CD4-positive, CD25-positive, alpha-beta regulatory T cell (primary cell): ENCODE measurements around the gene ZNF423. TPM values are rescaled to one million over a fixed set of nuclear protein-coding genes. Genes with fewer than 3 reads are reported as not detected.

ENCODE experiments used
- ATAC-seq, 2 donors: fragments of 150-1000 bp; cut with Tn5 transposase; one replicate each; pipeline ENCODE4 v1.10.0; 2021; ENCODE audit warnings: low read depth in 2 of 2, moderate number of reproducible peaks in 2 of 2, moderate library complexity in 1 of 2
- DNase-seq, 3 donors: peaks; one replicate each; pipeline versions ENCODE4 v3.0.0 to v3.0.0-alpha.2; 2012 to 2022; ENCODE audit warnings: mixed read lengths in 1 of 3
- H3K27ac ChIP-seq: one replicate; pipeline ENCODE4 v1.7.0; 2013; ENCODE audit warnings: mild to moderate bottlenecking, low read length; ENCODE audit not compliant: insufficient read depth, poor library complexity, severe bottlenecking
- H3K27me3 ChIP-seq: one replicate; pipeline ENCODE4 v1.7.0; 2013; ENCODE audit warnings: low read length; ENCODE audit not compliant: control insufficient read depth, insufficient read depth
- H3K36me3 ChIP-seq: one replicate; pipeline ENCODE4 v1.7.0; 2013; ENCODE audit warnings: mild to moderate bottlenecking, low read length, moderate library complexity; ENCODE audit not compliant: control insufficient read depth, insufficient read depth
- H3K4me1 ChIP-seq: 2 replicates; pipeline ENCODE4 v1.7.0; 2013; ENCODE audit warnings: mild to moderate bottlenecking, low read length; ENCODE audit not compliant: insufficient read depth, control insufficient read depth, poor library complexity, severe bottlenecking
- H3K4me3 ChIP-seq: one replicate; pipeline ENCODE4 v1.7.0; 2013; ENCODE audit warnings: low read depth, mild to moderate bottlenecking, low read length, moderate library complexity
- H3K9me3 ChIP-seq, 2 experiments: 1 replicate in 1 of 2; 2 replicates in 1 of 2; pipeline ENCODE4 v1.7.0; 2013; ENCODE audit warnings: low read length in 2 of 2, mild to moderate bottlenecking in 1 of 2, moderate library complexity in 1 of 2; ENCODE audit not compliant: control insufficient read depth in 2 of 2
- H3K27ac Mint-ChIP-seq, 3 donors: one replicate each; pipeline ENCODE4 v1.8.0; 2020 to 2022; ENCODE audit warnings: mild to moderate bottlenecking in 3 of 3, mixed read lengths in 3 of 3, moderate library complexity in 2 of 3
- H3K27me3 Mint-ChIP-seq: one replicate; pipeline ENCODE4 v1.8.0; 2022; ENCODE audit warnings: mild to moderate bottlenecking, mixed read lengths
- H3K36me3 Mint-ChIP-seq: one replicate; pipeline ENCODE4 v1.8.0; 2020; ENCODE audit warnings: mixed read lengths
- H3K4me1 Mint-ChIP-seq, 4 donors: one replicate each; pipeline ENCODE4 v1.8.0; 2020 to 2022; ENCODE audit warnings: mixed read lengths in 4 of 4, mild to moderate bottlenecking in 1 of 4
- H3K4me3 Mint-ChIP-seq, 4 donors: one replicate each; pipeline ENCODE4 v1.8.0; 2020 to 2022; ENCODE audit warnings: mild to moderate bottlenecking in 4 of 4, mixed read lengths in 4 of 4, moderate library complexity in 3 of 4
- H3K9me3 Mint-ChIP-seq, 7 donors: one replicate each; pipeline ENCODE4 v1.8.0; 2020 to 2022; ENCODE audit warnings: mixed read lengths in 7 of 7, mild to moderate bottlenecking in 3 of 7, moderate library complexity in 2 of 7
- polyA plus RNA-seq, 4 donors: library from polyadenylated mRNA; unstranded; fragments of 300-500 nt; fragmentation: Illumina TruSeq; gene quantifications; one replicate each; pipeline ENCODE4 v1.2.3, GENCODE V29; 2021
- total RNA-seq: library from RNA; stranded (reverse); gene quantifications from one replicate; pipeline ENCODE4 v1.2.3, GENCODE V29; 2022

ZNF423 gene
- total and polyA plus RNA-seq, 5 donors from 2014 or later, result 0.05 TPM; not detected in 4

- no peak overlapping the region for H3K4me3 ChIP-seq
- Mint-ChIP-seq H3K9me3 (peaks cover 0 to 2% (median 0%) of the 10 kb centered on the region in 7 donors), H3K4me1 (no peaks in the 10 kb centered on the region), H3K27me3 (no peaks in the 10 kb centered on the region), H3K36me3 (no peaks in the 10 kb centered on the region), H3K4me3 (no peak overlapping the region), H3K27ac (no peak overlapping the region)
- DNase-seq (no peak), ATAC-seq (no peak)
- no peaks in the 10 kb centered on the region for H3K36me3 ChIP-seq
- no peaks in the 10 kb centered on the region for H3K4me1 ChIP-seq
- H3K27me3 ChIP-seq, result no peaks in the 10 kb centered on the region
- no peak overlapping the region for H3K27ac ChIP-seq
- H3K9me3 ChIP-seq, result no peaks in the 10 kb centered on the region
Observed at GRCh38 chr16:49625311-49626065, 230.4 kb downstream of the ZNF423 start.

- ATAC-seq, result no peak
- Mint-ChIP-seq H3K9me3 (peaks cover 0 to 2% (median 0%) of the 10 kb centered on the region in 7 donors), H3K27me3 (no peaks in the 10 kb centered on the region)
Observed at GRCh38 chr16:49623501-49624266, 232.2 kb downstream of the ZNF423 start.

GRCh38 chr16:49622421-49623402 is 233.2 kb downstream of the ZNF423 start:
- no peak overlapping the region for H3K4me3 Mint-ChIP-seq

More at GRCh38 chr16:49623501-49624266, 232.2 kb downstream of the ZNF423 start:
- no peaks in the 10 kb centered on the region for H3K36me3 Mint-ChIP-seq
- no peaks in the 10 kb centered on the region for H3K4me1 ChIP-seq
- no peak overlapping the region for H3K4me3 Mint-ChIP-seq
- no peaks in the 10 kb centered on the region for H3K27me3 ChIP-seq
- DNase-seq, result no peak
- H3K9me3 ChIP-seq, result no peaks in the 10 kb centered on the region
- no peak overlapping the region for H3K27ac ChIP-seq
- H3K4me1 Mint-ChIP-seq, result no peaks in the 10 kb centered on the region
- H3K36me3 ChIP-seq, result no peaks in the 10 kb centered on the region
- H3K27ac Mint-ChIP-seq, result no peak overlapping the region
- no peak overlapping the region for H3K4me3 ChIP-seq

GRCh38 chr16:49622084-49622390 is 233.9 kb downstream of the ZNF423 start:
- no peaks in the 10 kb centered on the region for H3K36me3 Mint-ChIP-seq
- Histone ChIP-seq H3K9me3 (no peaks in the 10 kb centered on the region), H3K27me3 (no peaks in the 10 kb centered on the region), H3K4me1 (no peaks in the 10 kb centered on the region), H3K36me3 (no peaks in the 10 kb centered on the region), H3K27ac (no peak overlapping the region), H3K4me3 (no peak overlapping the region)
- H3K4me1 Mint-ChIP-seq, result no peaks in the 10 kb centered on the region
- no peak overlapping the region for H3K27ac Mint-ChIP-seq
- H3K27me3 Mint-ChIP-seq, result no peaks in the 10 kb centered on the region
- H3K4me3 Mint-ChIP-seq, result no peak overlapping the region
- H3K9me3 Mint-ChIP-seq, result peaks cover 0 to 2% (median 0%) of the 10 kb centered on the region in 7 donors
- DNase-seq (no peak), ATAC-seq (no peak)

More at GRCh38 chr16:49622421-49623402, 233.2 kb downstream of the ZNF423 start:
- no peak overlapping the region for H3K27ac ChIP-seq
- H3K36me3 ChIP-seq, result no peaks in the 10 kb centered on the region
- ATAC-seq (no peak), DNase-seq (no peak)
- H3K4me1 ChIP-seq, result no peaks in the 10 kb centered on the region
- Mint-ChIP-seq H3K4me1 (no peaks in the 10 kb centered on the region), H3K27me3 (no peaks in the 10 kb centered on the region), H3K27ac (no peak overlapping the region), H3K9me3 (peaks cover 0 to 2% (median 0%) of the 10 kb centered on the region in 7 donors), H3K36me3 (no peaks in the 10 kb centered on the region)
- no peaks in the 10 kb centered on the region for H3K9me3 ChIP-seq
- H3K4me3 ChIP-seq, result no peak overlapping the region
- H3K27me3 ChIP-seq, result no peaks in the 10 kb centered on the region

- Histone ChIP-seq H3K36me3 (no peaks in the 10 kb centered on the region), H3K27me3 (no peaks in the 10 kb centered on the region), H3K4me3 (no peak overlapping the region), H3K27ac (no peak overlapping the region), H3K9me3 (no peaks in the 10 kb centered on the region), H3K4me1 (no peaks in the 10 kb centered on the region)
- H3K36me3 Mint-ChIP-seq, result no peaks in the 10 kb centered on the region
- ATAC-seq (no peak), DNase-seq (no peak)
- no peaks in the 10 kb centered on the region for H3K4me1 Mint-ChIP-seq
- no peak overlapping the region for H3K27ac Mint-ChIP-seq
- H3K9me3 Mint-ChIP-seq, result peaks cover 0 to 2% (median 0%) of the 10 kb centered on the region in 7 donors
- H3K4me3 Mint-ChIP-seq, result no peak overlapping the region
- no peaks in the 10 kb centered on the region for H3K27me3 Mint-ChIP-seq
Observed at GRCh38 chr16:49621241-49622083, 234.4 kb downstream of the ZNF423 start.

GRCh38 chr16:49620869-49621240 is 235.1 kb downstream of the ZNF423 start:
- Mint-ChIP-seq H3K4me3 (no peak overlapping the region), H3K27me3 (no peaks in the 10 kb centered on the region), H3K27ac (no peak overlapping the region), H3K9me3 (peaks cover 0 to 2% (median 0%) of the 10 kb centered on the region in 7 donors), H3K36me3 (no peaks in the 10 kb centered on the region), H3K4me1 (no peaks in the 10 kb centered on the region)
- no peaks in the 10 kb centered on the region for H3K36me3 ChIP-seq
- ATAC-seq (no peak), DNase-seq (no peak)
- no peak overlapping the region for H3K27ac ChIP-seq
- H3K4me3 ChIP-seq, result no peak overlapping the region
- no peaks in the 10 kb centered on the region for H3K9me3 ChIP-seq
- no peaks in the 10 kb centered on the region for H3K27me3 ChIP-seq
- H3K4me1 ChIP-seq, result no peaks in the 10 kb centered on the region
